ENCODE measurements around the gene PLXNA2. TPM values are rescaled to one million over a fixed set of nuclear protein-coding genes. Genes with fewer than 3 reads are reported as not detected.

The PLXNA2 gene
- total and polyA plus RNA-seq, 2 of the 4 experiments (the other 2 are of a cell fraction), result 0.72 to 1.1 TPM

GRCh38 chr1:208106218-208106617, 138.0 kb downstream of the PLXNA2 start:
- intact Hi-C loops (cut with micrococcal nuclease), result no loop called here
- Histone ChIP-seq H3K27ac (ENCODE audit: insufficient read depth, low read length) (no peak overlapping the region), H4K91ac (ENCODE audit: insufficient read depth, low read depth, low read length) (no peak overlapping the region), H3K9ac (ENCODE audit: low read depth, low read length) (no peak overlapping the region), H3K4me3 (ENCODE audit: insufficient read depth, low read depth, low read length) (no peak overlapping the region), H2AK5ac (ENCODE audit: low read depth, low read length) (no peak overlapping the region), H2BK15ac (ENCODE audit: low read depth, low read length) (no peak overlapping the region), H2BK120ac (ENCODE audit: low read depth, low read length) (no peak overlapping the region), H3K4me1 (ENCODE audit: control insufficient read depth, insufficient read depth, low read length) (0 out of 2 replicates have a peak, but pooled peaks cover 2% of the 10 kb centered on the region), H3K36me3 (ENCODE audit: control insufficient read depth, insufficient read depth, low read length) (no peaks in the 10 kb centered on the region), H3K4ac (ENCODE audit: low read depth, low read length) (no peak overlapping the region), H2BK5ac (ENCODE audit: low read depth, low read length, poor library complexity, severe bottlenecking) (no peak overlapping the region), H4K8ac (ENCODE audit: low read depth in 2 of 2, low read length in 2 of 2) (no peak overlapping the region), H3K27me3 (ENCODE audit: control insufficient read depth, insufficient read depth, low read length) (no peaks in the 10 kb centered on the region), H2AK9ac (replicated peaks; ENCODE audit: low read depth, low read length, poor library complexity) (no peak overlapping the region), H3K18ac (ENCODE audit: low read depth, low read length) (no peak overlapping the region), H3K4me2 (ENCODE audit: low read depth, low read length) (no peak overlapping the region), H2BK20ac (ENCODE audit: low read depth, low read length) (no peak overlapping the region), H3K79me1 (ENCODE audit: low read depth in 1 of 2, low read length in 2 of 2) (no peaks in the 10 kb centered on the region), H4K20me1 (ENCODE audit: insufficient read depth, low read length) (no peaks in the 10 kb centered on the region), H2AFZ (replicated peaks; ENCODE audit: low read length, poor library complexity) (no peak overlapping the region), H3K14ac (replicated peaks; ENCODE audit: low read depth, low read length) (no peak overlapping the region), H4K5ac (ENCODE audit: low read depth, low read length) (no peak overlapping the region), H3K9me3 (ENCODE audit: control insufficient read depth, insufficient read depth, low read length) (no peaks in the 10 kb centered on the region), H3K9me1 (ENCODE audit: insufficient read depth, low read length) (peaks cover 3% of the 10 kb centered on the region; the same call in 1 of the 2 replicates), H3K23ac (ENCODE audit: low read depth, low read length) (no peak overlapping the region), H3K56ac (ENCODE audit: extremely low read depth, insufficient read depth, low read length) (no peak overlapping the region)
- dilution Hi-C loops (cut with HindIII; ENCODE audit: low sequenced_read_pairs, unreplicated experiment), result no loop called here
- in situ Hi-C loops (cut with MboI; ENCODE audit: low sequenced_read_pairs), result no loop called here
- CTCF ChIA-PET, result no interaction called here
- POLR2A ChIA-PET (ENCODE audit: unreplicated experiment), result no interaction called here
- WGBS, 2 experiments (ENCODE audit: extremely low coverage in 2 of 2, insufficient read length in 1 of 2), result no CpG with 5 or more reads among the region's 7 CpGs
- no peak for TF ChIP-seq RFX5 (IDR thresholded peaks at IDR 0.05; ENCODE audit: low read depth, low read length)
- no peak for TF ChIP-seq RCOR1 (IDR thresholded peaks at IDR 0.05; ENCODE audit: insufficient replicate concordance, low read length)
- TF ChIP-seq NFE2L2 (IDR thresholded peaks at IDR 0.05; ENCODE audit: low read depth, low read length), result no peak
- no peak for TF ChIP-seq BHLHE40 (IDR thresholded peaks at IDR 0.05; ENCODE audit: low read depth, low read length)
- TF ChIP-seq CHD1 (IDR thresholded peaks at IDR 0.05; ENCODE audit: low read depth, low read length), result no peak
- no peak for TF ChIP-seq POLR2A (IDR thresholded peaks at IDR 0.05; ENCODE audit: low read depth, low read length)
- TF ChIP-seq SMC3 (IDR thresholded peaks at IDR 0.05; ENCODE audit: low read depth, low read length), result no peak
- TF ChIP-seq RAD21 (IDR thresholded peaks at IDR 0.05; ENCODE audit: low read length), result no peak
- TF ChIP-seq CTCF (conservative IDR thresholded peaks at IDR 0.05; ENCODE audit: low read depth, low read length), result no peak
- TF ChIP-seq FOS (IDR thresholded peaks at IDR 0.05; ENCODE audit: low read depth, low read length), result no peak
- TF ChIP-seq CEBPB (IDR thresholded peaks at IDR 0.05; ENCODE audit: low read depth, low read length), result no peak
- no peak for TF ChIP-seq ELK1 (IDR thresholded peaks at IDR 0.05; ENCODE audit: borderline replicate concordance, low read depth, low read length)
- no peak for TF ChIP-seq USF2 (IDR thresholded peaks at IDR 0.05; ENCODE audit: low read depth, low read length)
- TF ChIP-seq MAFK (IDR thresholded peaks at IDR 0.05; ENCODE audit: low read depth, low read length), result no peak
- no peak for TF ChIP-seq MXI1 (IDR thresholded peaks at IDR 0.05; ENCODE audit: borderline replicate concordance, low read depth, low read length)
- no peak for TF ChIP-seq MAZ (IDR thresholded peaks at IDR 0.05; ENCODE audit: borderline replicate concordance, low read depth, low read length)
- no TSS peak for BruUV-seq (replicated peaks)
- DNase-seq, result no peak
- ATAC-seq (ENCODE audit: low read depth), result no peak
